SK-N-SH (cell line): ENCODE results near the gene DYDC2. TPM values are rescaled to one million over a fixed set of nuclear protein-coding genes. Genes with fewer than 3 reads are reported as not detected.

Source experiments
- CTCF ChIA-PET: fragments of 300-600, 350-600 bp; formaldehyde crosslinking; extraction: SDS; loops from one replicate; lab custom pipeline; 2021; lab: Yijun Ruan, JAX
- POLR2A ChIA-PET: fragments of 350-600 bp; sonication (Branson Sonifier 250); formaldehyde crosslinking; extraction: SDS; loops from one replicate; lab custom pipeline; 2020; ENCODE audit warnings: antibody characterized with exemption, inconsistent platforms; lab: Yijun Ruan, JAX
- DNase-seq: peaks from one replicate; pipeline ENCODE4 v3.0.0; 2012
- H2AFZ ChIP-seq: fragments of 200-600 bp; sonication (generic); 2 replicates; pipeline ENCODE4 v1.8.1; 2016; ENCODE audit warnings: antibody characterized with exemption, mild to moderate bottlenecking, low read depth
- H3F3A ChIP-seq: fragments of 200-600 bp; sonication (generic); replicated peaks from 2 replicates; pipeline ENCODE3; 2016; ENCODE audit warnings: antibody characterized with exemption, mild to moderate bottlenecking; ENCODE audit not compliant: insufficient read depth
- H3K27ac ChIP-seq, 2 experiments: fragments of 200-500 bp in 1 of 2; fragments of 200-600 bp in 1 of 2; sonication (Bioruptor generic) in 1 of 2; sonication (generic), shearing (Covaris generic) in 1 of 2; 2 replicates each; pipeline versions ENCODE4 v1.5.1 to v1.6.1; 2014 to 2016; ENCODE audit warnings: low read depth in 2 of 2, inconsistent platforms in 1 of 2, low read length in 1 of 2, mild to moderate bottlenecking in 1 of 2, mixed read lengths in 1 of 2
- H3K27me3 ChIP-seq: fragments of 200-600 bp; sonication (generic), shearing (Covaris generic); 2 replicates; pipeline ENCODE4 v1.6.1; 2016; ENCODE audit warnings: mixed run types; ENCODE audit not compliant: insufficient read depth
- H3K36me3 ChIP-seq, 2 experiments: fragments of 200-500 bp in 1 of 2; fragments of 200-600 bp in 1 of 2; sonication (Bioruptor generic) in 1 of 2; sonication (generic) in 1 of 2; replicated peaks in 1 of 2; 2 replicates each; pipeline versions ENCODE3 to v1.5.1; 2014 to 2016; ENCODE audit warnings: low read length in 1 of 2, mild to moderate bottlenecking in 1 of 2; ENCODE audit not compliant: insufficient read depth in 2 of 2, control insufficient read depth in 1 of 2
- H3K4me1 ChIP-seq, 2 experiments: fragments of 200-500 bp in 1 of 2; fragments of 200-600 bp in 1 of 2; sonication (Bioruptor generic) in 1 of 2; sonication (generic), shearing (Covaris generic) in 1 of 2; 2 replicates each; pipeline versions ENCODE4 v1.5.1 to v1.6.1; 2014 to 2016; ENCODE audit warnings: low read depth in 1 of 2, low read length in 1 of 2, mixed run types in 1 of 2; ENCODE audit not compliant: insufficient read depth in 2 of 2, control insufficient read depth in 1 of 2
- H3K4me2 ChIP-seq: fragments of 200-600 bp; sonication (generic), shearing (Covaris generic); 2 replicates; pipeline ENCODE4 v1.6.1; 2017; ENCODE audit warnings: mixed run types
- H3K4me3 ChIP-seq, 2 experiments: fragments of 200-500 bp in 1 of 2; fragments of 200-600 bp in 1 of 2; sonication (Bioruptor generic) in 1 of 2; sonication (generic), shearing (Covaris generic) in 1 of 2; 2 replicates each; pipeline versions ENCODE4 v1.5.1 to v1.8.1; 2014 to 2016; ENCODE audit warnings: low read depth in 2 of 2, inconsistent platforms in 1 of 2, low read length in 1 of 2, mild to moderate bottlenecking in 1 of 2, mixed read lengths in 1 of 2, moderate library complexity in 1 of 2
- H3K79me2 ChIP-seq: fragments of 200-600 bp; sonication (generic); 2 replicates; pipeline ENCODE4 v1.8.1; 2017; ENCODE audit warnings: mild to moderate bottlenecking; ENCODE audit not compliant: insufficient read depth
- H3K9ac ChIP-seq: fragments of 200-600 bp; sonication (generic); 2 replicates; pipeline ENCODE4 v1.6.1; 2017; ENCODE audit warnings: mixed run types
- H3K9me2 ChIP-seq: fragments of 200-600 bp; sonication (generic); 2 replicates; pipeline ENCODE4 v1.6.1; 2017; ENCODE audit warnings: mixed run types
- H3K9me3 ChIP-seq: fragments of 200-600 bp; sonication (generic); 2 replicates; pipeline ENCODE4 v1.6.1; 2017; ENCODE audit warnings: mixed run types, mild to moderate bottlenecking, moderate library complexity
- H4K20me1 ChIP-seq: fragments of 200-600 bp; sonication (generic); 2 replicates; pipeline ENCODE4 v1.6.1; 2017; ENCODE audit warnings: mild to moderate bottlenecking, mixed run types; ENCODE audit not compliant: insufficient read depth
- CHD2 ChIP-seq: fragments of 150-350 bp; IDR thresholded peaks from 2 replicates; pipeline ENCODE4 v1.6.1; 2018; ENCODE audit warnings: low read length; ENCODE audit not compliant: partially characterized antibody
- CTCF ChIP-seq: fragments of 200-600 bp; sonication (generic); IDR thresholded peaks from 2 replicates; pipeline ENCODE4 v1.6.1; 2017; ENCODE audit warnings: antibody characterized with exemption, mild to moderate bottlenecking, moderate library complexity
- EP300 ChIP-seq, 2 experiments: IDR thresholded peaks; 2 replicates each; pipeline versions ENCODE4 v1.4.0 to v1.6.1; 2012; ENCODE audit warnings: borderline replicate concordance in 1 of 2, low read depth in 1 of 2, low read length in 1 of 2
- FOXM1 ChIP-seq: IDR thresholded peaks from 2 replicates; pipeline ENCODE4 v1.4.0; 2012; ENCODE audit warnings: low read depth, mild to moderate bottlenecking
- JUND ChIP-seq: IDR thresholded peaks from 2 replicates; pipeline ENCODE4 v1.4.0; 2012
- MAX ChIP-seq: IDR thresholded peaks from 2 replicates; pipeline ENCODE4 v1.4.0; 2012; ENCODE audit warnings: low read depth
- MXI1 ChIP-seq: IDR thresholded peaks from 2 replicates; pipeline ENCODE4 v1.6.1; 2012; ENCODE audit warnings: mild to moderate bottlenecking, low read depth, low read length, improper control_type of control experiment
- NFIC ChIP-seq: IDR thresholded peaks from 2 replicates; pipeline ENCODE4 v1.4.0; 2012; ENCODE audit warnings: borderline replicate concordance
- NRF1 ChIP-seq: IDR thresholded peaks from 2 replicates; pipeline ENCODE4 v1.6.1; 2012; ENCODE audit warnings: low read depth, mild to moderate bottlenecking, low read length
- PBX3 ChIP-seq: IDR thresholded peaks from 2 replicates; pipeline ENCODE4; 2012
- POLR2AphosphoS5 ChIP-seq: IDR thresholded peaks from 2 replicates; pipeline ENCODE4 v1.6.1; 2012; ENCODE audit warnings: low read depth, low read length
- RCOR1 ChIP-seq: fragments of 150-350 bp; IDR thresholded peaks from 2 replicates; pipeline ENCODE4 v1.6.1; 2017; ENCODE audit warnings: antibody characterized with exemption, low read length
- REST ChIP-seq: IDR thresholded peaks from 2 replicates; pipeline ENCODE4 v1.6.1; 2012; ENCODE audit warnings: mild to moderate bottlenecking, low read depth, low read length, moderate library complexity
- RFX5 ChIP-seq: IDR thresholded peaks from 2 replicates; pipeline ENCODE4 v1.6.1; 2012; ENCODE audit warnings: mild to moderate bottlenecking, improper control_type of control experiment, low read length
- SIN3A ChIP-seq: IDR thresholded peaks from 2 replicates; pipeline ENCODE4 v1.6.1; 2012; ENCODE audit warnings: low read depth, mild to moderate bottlenecking, low read length, moderate library complexity, borderline replicate concordance
- SMC3 ChIP-seq: IDR thresholded peaks from 2 replicates; pipeline ENCODE4 v1.6.1; 2012; ENCODE audit warnings: low read depth, low read length, improper control_type of control experiment
- TAF1 ChIP-seq: IDR thresholded peaks from 2 replicates; pipeline ENCODE4 v1.6.1; 2012; ENCODE audit warnings: low read depth, mild to moderate bottlenecking, low read length, moderate library complexity, borderline replicate concordance
- TEAD4 ChIP-seq: IDR thresholded peaks from 2 replicates; pipeline ENCODE4 v1.4.0; 2012; ENCODE audit warnings: mild to moderate bottlenecking, borderline replicate concordance; ENCODE audit not compliant: insufficient read depth
- USF1 ChIP-seq: IDR thresholded peaks from 2 replicates; pipeline ENCODE4 v1.4.0; 2012; ENCODE audit warnings: low read depth, borderline replicate concordance
- ZBTB33 ChIP-seq: IDR thresholded peaks from 2 replicates; pipeline ENCODE4 v1.4.0; 2012; ENCODE audit warnings: low read depth, borderline replicate concordance
- WGBS: methylation state at CpG from one replicate; pipeline ENCODE4 v1.1.6; 2017; ENCODE audit warnings: low lambda C conversion rate; 5-methylcytosine and 5-hydroxymethylcytosine counted together
- polyA plus RNA-seq, 3 experiments: library from polyadenylated mRNA; depleted of rRNA; stranded (reverse); fragments of >200 nt; gene quantifications; 2 replicates each; pipeline ENCODE4 v1.2.3, GENCODE V29; 2012

DYDC2 gene
- polyA plus RNA-seq, 1 of the 3 experiments (the other 2 are of a cell fraction), result 0.08 TPM

GRCh38 chr10:80379701-80380100, 23.1 kb downstream of the DYDC2 start:
- no peaks in the 10 kb centered on the region for H3K79me2 ChIP-seq
- H3K9me2 ChIP-seq, result no peaks in the 10 kb centered on the region
- no peaks in the 10 kb centered on the region for H4K20me1 ChIP-seq
- DNase-seq, result no peak
- no peak overlapping the region for H3K9ac ChIP-seq
- no peaks in the 10 kb centered on the region for H3K9me3 ChIP-seq
- no peak overlapping the region for H2AFZ ChIP-seq
- ChIA-PET POLR2A (no interaction called here), CTCF (interaction anchor here (0.7 to 11.3 kb wide), 5 partner anchors 64 to 320 kb away, joined by 3 to 144 read pairs (median 4); no protein-coding TSS in a partner anchor)
- 58% methylated on average over 3 of the region's 3 CpGs for WGBS
- no peak overlapping the region for H3K4me2 ChIP-seq
- H3F3A ChIP-seq, result no peaks in the 10 kb centered on the region
- H3K27me3 ChIP-seq, result no peaks in the 10 kb centered on the region; the same call in 1 of the 2 replicates
- peaks cover 0 to 3% of the 10 kb centered on the region in 2 experiments; a peak in 1 of 4 replicates for H3K4me1 ChIP-seq
- H3K27ac ChIP-seq, result no peak overlapping the region
- H3K4me3 ChIP-seq, result no peak overlapping the region
- H3K36me3 ChIP-seq, result no peaks in the 10 kb centered on the region
- TF ChIP-seq PBX3 (no peak), SMC3 (no peak), RFX5 (no peak), MAX (no peak), JUND (no peak), TEAD4 (no peak), CTCF (no peak), USF1 (no peak), EP300 (IDR thresholded peaks at IDR 0.05; ENCODE audit: borderline replicate concordance in 1 of 2, low read depth in 1 of 2, low read length in 1 of 2) (no peak), SIN3A (no peak), REST (no peak), RCOR1 (no peak), MXI1 (no peak), TAF1 (no peak), NFIC (no peak), FOXM1 (no peak), CHD2 (no peak), POLR2AphosphoS5 (no peak), ZBTB33 (no peak), NRF1 (no peak)
